Measurements from ENCODE around the gene NUFIP1. TPM values are rescaled to one million over a fixed set of nuclear protein-coding genes. Genes with fewer than 3 reads are reported as not detected.

The NUFIP1 gene
- total RNA-seq, 3 donors from 2014 or later, result 2.4 to 4.0 (median 3.3) TPM

DNA sequence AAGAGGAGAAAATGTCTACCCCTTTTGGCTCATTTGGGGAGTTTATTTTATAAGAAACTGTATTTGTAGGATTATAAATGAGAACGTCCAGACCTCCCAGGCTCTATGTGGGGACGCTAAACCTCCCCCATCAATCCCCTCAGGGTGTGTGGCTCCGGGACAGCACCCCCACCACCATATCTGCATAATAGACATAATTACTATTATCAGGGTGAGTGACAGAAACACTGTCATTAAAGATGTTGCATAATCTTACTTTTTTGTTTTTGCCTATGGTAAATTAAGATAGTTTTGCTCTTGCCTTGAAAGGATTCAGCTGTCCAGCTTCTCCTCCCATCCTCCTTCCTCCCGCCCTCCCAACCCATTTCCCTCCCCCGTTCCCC lies 93.3 kb downstream of the NUFIP1 start:
- no peak for DNase-seq (ENCODE audit: low spot score in 2 of 2)
- Histone ChIP-seq H3K9me3 (no peaks in the 10 kb centered on the region), H3K4me1 (no peaks in the 10 kb centered on the region), H3K27ac (no peak overlapping the region), H3K27me3 (no peaks in the 10 kb centered on the region), H3K4me3 (no peak overlapping the region), H3K36me3 (no peaks in the 10 kb centered on the region)
- intact Hi-C loops (cut with DNase I; ENCODE audit: low total_unique reads), result no loop called here
- TF ChIP-seq POLR2A (IDR thresholded peaks at IDR 0.05) (no peak), POLR2AphosphoS5 (IDR thresholded peaks at IDR 0.05) (no peak)
- TF ChIP-seq, protein P1, sequence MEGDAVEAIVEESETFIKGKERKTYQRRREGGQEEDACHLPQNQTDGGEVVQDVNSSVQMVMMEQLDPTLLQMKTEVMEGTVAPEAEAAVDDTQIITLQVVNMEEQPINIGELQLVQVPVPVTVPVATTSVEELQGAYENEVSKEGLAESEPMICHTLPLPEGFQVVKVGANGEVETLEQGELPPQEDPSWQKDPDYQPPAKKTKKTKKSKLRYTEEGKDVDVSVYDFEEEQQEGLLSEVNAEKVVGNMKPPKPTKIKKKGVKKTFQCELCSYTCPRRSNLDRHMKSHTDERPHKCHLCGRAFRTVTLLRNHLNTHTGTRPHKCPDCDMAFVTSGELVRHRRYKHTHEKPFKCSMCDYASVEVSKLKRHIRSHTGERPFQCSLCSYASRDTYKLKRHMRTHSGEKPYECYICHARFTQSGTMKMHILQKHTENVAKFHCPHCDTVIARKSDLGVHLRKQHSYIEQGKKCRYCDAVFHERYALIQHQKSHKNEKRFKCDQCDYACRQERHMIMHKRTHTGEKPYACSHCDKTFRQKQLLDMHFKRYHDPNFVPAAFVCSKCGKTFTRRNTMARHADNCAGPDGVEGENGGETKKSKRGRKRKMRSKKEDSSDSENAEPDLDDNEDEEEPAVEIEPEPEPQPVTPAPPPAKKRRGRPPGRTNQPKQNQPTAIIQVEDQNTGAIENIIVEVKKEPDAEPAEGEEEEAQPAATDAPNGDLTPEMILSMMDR (IDR thresholded peaks at IDR 0.05), result no peak

DNA sequence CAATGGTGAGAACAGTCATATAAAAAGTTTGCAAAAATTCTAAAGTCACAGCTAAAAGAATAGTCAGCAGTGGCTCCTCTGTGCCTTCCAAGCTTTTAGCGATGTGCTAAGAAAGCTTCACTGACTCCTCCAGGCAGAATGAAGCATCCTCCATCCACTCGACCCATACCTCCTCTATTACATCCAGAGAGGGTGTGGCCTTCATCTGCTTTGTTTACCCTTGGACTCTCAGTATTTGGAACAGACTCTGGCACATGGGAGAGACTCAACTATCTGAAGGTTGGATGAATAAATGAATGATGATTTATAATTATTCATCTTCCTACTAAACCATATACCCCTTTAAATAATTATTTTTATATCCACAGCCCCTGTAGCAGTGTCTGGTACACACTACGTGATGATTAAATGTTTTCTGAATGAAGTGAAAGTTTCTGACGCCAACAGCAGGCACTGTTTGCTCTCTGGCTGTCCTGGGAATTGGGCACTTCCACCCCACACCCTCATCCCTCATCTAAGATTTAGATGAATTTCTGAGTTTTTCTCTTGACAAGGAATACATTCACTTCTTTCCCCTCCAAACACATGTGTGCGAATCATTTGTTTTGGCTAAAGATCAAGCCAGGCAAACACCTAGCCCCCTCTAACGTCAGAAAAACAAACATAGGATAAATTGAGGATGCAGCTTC lies 93.9 kb downstream of the NUFIP1 start:
- Histone ChIP-seq H3K4me1 (no peaks in the 10 kb centered on the region), H3K27ac (no peak overlapping the region), H3K4me3 (no peak overlapping the region), H3K27me3 (no peaks in the 10 kb centered on the region), H3K36me3 (no peaks in the 10 kb centered on the region), H3K9me3 (no peaks in the 10 kb centered on the region)
- no peak for DNase-seq (ENCODE audit: low spot score in 2 of 2)
- TF ChIP-seq POLR2A (IDR thresholded peaks at IDR 0.05), result no peak
- TF ChIP-seq, protein P1 (IDR thresholded peaks at IDR 0.05), result no peak
- TF ChIP-seq POLR2AphosphoS5 (IDR thresholded peaks at IDR 0.05), result no peak
- intact Hi-C loops (cut with DNase I; ENCODE audit: low total_unique reads), result no loop called here

DNA sequence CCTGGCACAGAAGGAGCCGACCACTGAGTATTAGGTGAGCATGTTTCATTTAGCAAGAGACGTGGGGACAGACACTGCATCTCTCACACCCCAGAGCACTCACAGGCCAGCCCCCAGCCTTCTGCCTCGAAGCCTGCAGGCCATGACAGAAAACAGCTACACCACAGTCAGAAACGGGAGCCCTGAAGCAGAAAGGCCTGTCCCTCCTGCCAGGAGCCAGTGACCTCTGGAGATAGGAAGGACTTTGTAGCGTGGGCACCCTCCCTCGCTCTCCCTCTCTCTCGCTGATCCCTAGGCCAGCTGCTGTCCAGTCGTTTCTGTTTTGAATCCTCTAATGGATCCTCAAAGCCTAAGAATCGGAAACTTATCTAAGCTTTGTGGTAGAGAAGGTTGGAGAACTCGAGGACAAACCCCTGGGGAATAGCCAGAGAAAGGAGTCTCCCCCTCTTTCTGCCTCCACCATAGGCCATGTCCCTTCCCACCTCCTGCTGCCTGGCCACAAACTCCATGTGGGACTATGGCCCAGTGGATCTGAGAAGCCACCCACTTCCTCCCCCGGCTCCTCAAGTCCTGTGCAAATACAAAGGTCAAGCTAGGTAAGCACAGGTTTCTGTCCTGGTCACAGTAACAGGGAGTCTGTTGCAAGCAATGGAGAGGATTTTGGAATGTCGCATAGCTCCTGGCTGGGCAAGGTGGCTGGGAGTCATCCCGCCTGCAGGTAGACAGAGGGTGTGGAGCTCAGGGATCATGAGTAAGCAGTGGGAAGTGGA lies 95.1 kb downstream of the NUFIP1 start:
- Histone ChIP-seq H3K27ac (no peak overlapping the region), H3K4me3 (no peak overlapping the region), H3K27me3 (no peaks in the 10 kb centered on the region), H3K9me3 (no peaks in the 10 kb centered on the region), H3K36me3 (no peaks in the 10 kb centered on the region), H3K4me1 (no peaks in the 10 kb centered on the region)
- no peak for DNase-seq (ENCODE audit: low spot score in 2 of 2)
- intact Hi-C loops (cut with DNase I; ENCODE audit: low total_unique reads), result loop anchor here (5.0 kb wide), 1 partner anchor 1212 kb away; no protein-coding TSS in a partner anchor
- no peak for TF ChIP-seq POLR2A (IDR thresholded peaks at IDR 0.05)

Other genes starting within 250 kb of the NUFIP1 start
- 10 to 100 TPM; 22.7 to 36.0 (median 23.3) TPM for gene GPALPP1, start 67 bp upstream of the NUFIP1 start, total RNA-seq
- gene GTF2F2, start 131.0 kb upstream of the NUFIP1 start, total RNA-seq, result 10 to 100 TPM; 10.9 to 23.4 (median 20.6) TPM
- under 1 TPM in 1 of 3 donors, not detected in 2; 0.33 TPM for gene KCTD4, start 211.6 kb upstream of the NUFIP1 start, total RNA-seq

Measured in breast epithelium (tissue), 4 donors.